Measurements from ENCODE around the gene MZB1. TPM values are rescaled to one million over a fixed set of nuclear protein-coding genes. Genes with fewer than 3 reads are reported as not detected.

The MZB1 gene, protein sequence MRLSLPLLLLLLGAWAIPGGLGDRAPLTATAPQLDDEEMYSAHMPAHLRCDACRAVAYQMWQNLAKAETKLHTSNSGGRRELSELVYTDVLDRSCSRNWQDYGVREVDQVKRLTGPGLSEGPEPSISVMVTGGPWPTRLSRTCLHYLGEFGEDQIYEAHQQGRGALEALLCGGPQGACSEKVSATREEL
- 10 to 100 TPM; 12.7 to 13.4 TPM for total RNA-seq

DNA sequence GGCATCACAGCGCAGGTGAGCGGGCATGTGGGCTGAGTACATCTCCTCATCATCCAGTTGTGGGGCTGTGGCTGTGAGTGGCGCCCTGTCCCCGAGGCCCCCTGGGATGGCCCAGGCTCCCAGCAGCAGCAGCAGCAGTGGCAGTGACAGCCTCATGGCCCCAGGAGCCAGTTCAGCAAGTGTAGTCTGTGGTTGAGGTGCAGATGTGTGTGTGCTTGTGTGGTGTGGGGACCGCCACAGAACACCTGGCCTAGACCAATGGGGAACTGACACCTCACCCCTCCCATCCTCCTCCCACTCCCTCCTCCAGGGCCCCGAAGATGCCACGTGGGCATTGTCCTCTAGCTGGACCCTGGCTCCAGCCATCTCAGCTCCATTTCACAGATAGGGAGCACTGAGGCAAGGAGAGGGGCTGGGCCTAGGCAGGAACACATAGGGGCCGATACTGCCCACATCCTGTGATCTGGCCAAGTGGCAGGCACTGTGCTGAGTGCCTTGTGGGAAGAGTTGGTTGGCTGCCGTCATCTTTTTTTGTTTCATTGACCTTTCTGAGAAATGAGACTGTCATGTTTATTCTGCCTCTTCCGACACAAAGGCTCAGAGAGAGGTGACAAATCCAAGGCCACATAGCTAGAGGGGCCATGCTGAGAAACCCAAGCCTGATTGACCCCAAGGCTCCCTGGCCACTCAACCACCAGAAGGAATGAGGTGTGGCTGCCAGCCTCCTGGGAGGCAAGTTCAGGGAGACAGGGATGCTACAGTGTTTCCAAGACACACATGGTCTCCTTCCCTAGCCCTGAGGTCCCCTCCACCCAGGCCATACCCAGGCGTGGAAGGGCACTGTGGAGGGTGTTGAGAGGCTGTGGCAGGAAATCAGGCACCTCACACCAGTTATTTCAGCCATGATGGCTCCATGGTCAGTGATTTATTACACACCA, at the start of gene MZB1:
MZB1 (minus strand) TSS at position 213 of the 938 bp plus-strand sequence; CDS start at position 156, 57 bp downstream.
- Mint-ChIP-seq H3K4me3 (peak within 1 kb of the TSS; percentile 87), H3K27me3 (no peaks in the 10 kb centered on the region), H3K36me3 (ENCODE audit: low read depth) (peaks cover 5% of the 10 kb centered on the region), H3K27ac (peak within 1 kb of the TSS; percentile 97), H3K9me3 (no peaks in the 10 kb centered on the region), H3K4me1 (peaks cover 68% of the 10 kb centered on the region)
- ChIA-PET POLR2A (interaction anchor here (1.0 kb wide), 1 partner anchor 173 kb away, joined by 4 read pairs; no protein-coding TSS in a partner anchor), CTCF (interaction anchor here (0.6 to 5.2 kb wide), 16 partner anchors 9 to 174 kb away, joined by 3 to 43 read pairs (median 4); partner anchors contain the start of genes ECSCR, MATR3, PAIP2 and SPATA24)
- peak; percentile 74 for DNase-seq

DNA sequence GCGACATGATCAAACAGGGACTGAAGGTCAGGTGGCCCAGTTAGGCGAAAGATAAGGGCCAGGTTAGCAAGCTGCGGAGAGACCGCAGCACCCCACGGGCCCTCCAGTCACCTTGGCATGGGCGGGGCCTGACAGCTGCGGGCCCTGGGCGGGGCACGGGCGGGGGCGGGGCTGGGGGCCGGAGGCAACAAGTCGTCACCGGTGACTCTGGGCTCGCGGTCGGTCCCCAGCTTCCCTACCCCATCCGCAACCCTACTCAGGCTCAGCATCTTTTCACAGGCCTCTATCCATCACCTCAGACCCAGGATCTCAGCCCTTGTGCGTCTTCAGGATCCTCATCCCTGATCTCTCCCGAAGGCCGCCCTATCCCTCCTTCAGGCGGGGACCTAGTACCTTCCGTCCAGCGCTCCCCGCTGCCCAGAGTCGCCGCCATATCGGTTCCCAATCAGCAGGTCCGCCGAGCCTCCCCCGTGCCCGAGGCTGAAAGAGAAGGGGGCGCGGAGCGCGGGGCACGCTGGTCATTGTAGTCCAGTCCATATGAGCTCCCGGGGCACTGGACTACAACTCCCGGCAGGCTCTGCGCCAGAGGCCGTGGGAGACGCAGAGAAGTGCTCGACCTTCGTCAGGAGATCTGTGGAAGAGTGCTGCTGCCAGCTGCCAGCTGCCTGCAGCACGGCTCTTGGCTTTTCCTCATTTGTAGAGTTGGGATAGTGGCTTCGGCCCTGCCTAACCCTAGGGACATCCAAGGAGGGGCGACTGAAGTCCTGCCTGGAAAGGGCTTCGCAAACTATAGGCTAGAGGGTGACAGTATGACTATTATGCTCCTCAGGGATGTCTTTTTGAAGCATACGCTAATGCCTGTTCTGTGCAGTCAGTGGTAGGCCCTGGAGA, 49.5 kb upstream of the MZB1 start, which contains the start of gene DNAJC18:
DNAJC18 (minus strand) TSS at position 513 of the 891 bp plus-strand sequence; CDS start at position 433, 80 bp downstream.
- CTCF ChIA-PET = interaction anchor here (0.5 to 6.3 kb wide), 20 partner anchors 8 to 1107 kb away, joined by 3 to 49 read pairs (median 4); partner anchors contain the start of gene STING1
- no peaks in the 10 kb centered on the region for H3K27me3 Mint-ChIP-seq
- peaks cover 59% of the 10 kb centered on the region for H3K4me1 Mint-ChIP-seq
- peaks cover 6% of the 10 kb centered on the region for H3K36me3 Mint-ChIP-seq (ENCODE audit: low read depth)
- H3K4me3 Mint-ChIP-seq = peak within 1 kb of the TSS; percentile 94
- H3K27ac Mint-ChIP-seq = peak within 1 kb of the TSS; percentile 99
- POLR2A ChIA-PET = interaction anchor here (0.6 kb wide), 1 partner anchor 1130 kb away, joined by 3 read pairs; no protein-coding TSS in a partner anchor
- no peaks in the 10 kb centered on the region for H3K9me3 Mint-ChIP-seq
- DNase-seq = peak; percentile 93

DNA sequence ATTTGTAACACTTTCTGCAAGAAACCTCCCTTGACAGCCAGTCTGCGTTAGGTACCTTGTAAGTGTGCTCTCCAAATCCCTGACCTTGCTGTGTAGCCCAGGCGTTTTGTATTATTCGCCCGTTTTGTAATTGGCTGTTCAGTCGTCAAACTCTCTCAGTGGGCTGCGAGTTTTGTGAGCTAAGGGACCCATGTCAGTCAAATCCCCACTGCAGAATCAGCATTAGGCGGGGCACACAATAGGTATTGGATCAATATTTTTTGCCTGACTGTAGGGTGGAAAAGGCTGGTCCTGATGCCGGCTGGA, 48.9 kb upstream of the MZB1 start:
- H3K4me1 Mint-ChIP-seq = peaks cover 53% of the 10 kb centered on the region
- H3K36me3 Mint-ChIP-seq (ENCODE audit: low read depth) = peaks cover 6% of the 10 kb centered on the region
- peak overlapping the region; percentile 94 for H3K4me3 Mint-ChIP-seq
- DNase-seq = no peak
- peak overlapping the region; percentile 99 for H3K27ac Mint-ChIP-seq
- CTCF ChIA-PET = interaction anchor here (0.6 to 6.3 kb wide), 17 partner anchors 9 to 1108 kb away, joined by 3 to 49 read pairs (median 4); partner anchors contain the start of genes ECSCR and STING1
- POLR2A ChIA-PET = interaction anchor here (0.6 kb wide), 2 partner anchors 58 to 1131 kb away, joined by 3 to 6 read pairs; no protein-coding TSS in a partner anchor
- no peaks in the 10 kb centered on the region for H3K27me3 Mint-ChIP-seq
- H3K9me3 Mint-ChIP-seq = no peaks in the 10 kb centered on the region

DNA sequence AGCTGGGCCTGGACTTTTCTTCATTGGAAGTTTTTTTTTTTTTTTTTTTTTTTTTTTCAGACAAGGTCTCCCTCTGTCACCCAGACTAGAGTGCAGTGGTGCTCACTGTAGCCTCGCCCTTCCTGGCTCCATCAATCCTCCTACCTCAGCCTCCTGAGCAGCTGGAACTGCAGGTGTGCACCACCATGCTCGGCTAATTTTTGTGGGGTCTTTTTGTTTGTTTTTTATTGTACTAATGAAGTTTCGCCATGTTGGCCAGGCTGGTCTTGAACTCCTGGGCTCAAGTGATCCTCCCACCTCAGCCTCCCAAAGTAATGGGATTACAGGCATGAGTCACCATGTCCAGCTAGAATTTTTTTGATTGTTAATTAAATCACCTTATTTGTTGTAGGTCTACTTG, 46.0 kb upstream of the MZB1 start:
- ChIA-PET POLR2A (interaction anchor here (0.7 kb wide), 1 partner anchor 38 kb away, joined by 6 read pairs; no protein-coding TSS in a partner anchor), CTCF (interaction anchor here (0.6 to 6.3 kb wide), 8 partner anchors 10 to 412 kb away, joined by 3 to 49 read pairs (median 4); partner anchors contain the start of gene UBE2D2)
- Mint-ChIP-seq H3K36me3 (ENCODE audit: low read depth) (peaks cover 6% of the 10 kb centered on the region), H3K9me3 (no peaks in the 10 kb centered on the region), H3K27ac (no peak overlapping the region), H3K27me3 (no peaks in the 10 kb centered on the region), H3K4me3 (no peak overlapping the region), H3K4me1 (peaks cover 30% of the 10 kb centered on the region)
- DNase-seq = no peak

DNA sequence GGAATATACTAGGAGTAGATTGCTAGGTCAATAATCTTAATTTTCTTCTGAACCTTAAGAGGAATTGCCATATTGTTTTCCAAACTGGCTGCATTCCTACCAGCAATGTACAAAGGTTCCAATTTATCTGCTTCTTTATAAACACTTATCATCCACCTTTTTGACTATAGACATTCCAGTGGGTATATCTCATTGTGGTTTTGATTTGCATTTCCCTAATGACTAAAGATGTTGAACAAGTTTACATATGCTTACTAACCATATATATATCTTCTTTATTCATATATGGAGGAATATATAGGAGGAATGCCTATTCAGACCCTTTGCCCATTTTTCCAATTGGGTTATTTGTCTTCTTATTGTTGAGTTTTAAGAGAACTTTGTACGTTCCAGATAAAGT, 42.0 kb upstream of the MZB1 start:
- Mint-ChIP-seq H3K9me3 (no peaks in the 10 kb centered on the region), H3K36me3 (ENCODE audit: low read depth) (peaks cover 6% of the 10 kb centered on the region), H3K4me1 (peaks cover 9% of the 10 kb centered on the region), H3K4me3 (no peak overlapping the region), H3K27me3 (no peaks in the 10 kb centered on the region), H3K27ac (no peak overlapping the region)
- no peak for DNase-seq
- POLR2A ChIA-PET = no interaction called here
- CTCF ChIA-PET = interaction anchor here (0.8 to 3.1 kb wide), 4 partner anchors 9 to 67 kb away, joined by 3 to 8 read pairs (median 6); no protein-coding TSS in a partner anchor

DNA sequence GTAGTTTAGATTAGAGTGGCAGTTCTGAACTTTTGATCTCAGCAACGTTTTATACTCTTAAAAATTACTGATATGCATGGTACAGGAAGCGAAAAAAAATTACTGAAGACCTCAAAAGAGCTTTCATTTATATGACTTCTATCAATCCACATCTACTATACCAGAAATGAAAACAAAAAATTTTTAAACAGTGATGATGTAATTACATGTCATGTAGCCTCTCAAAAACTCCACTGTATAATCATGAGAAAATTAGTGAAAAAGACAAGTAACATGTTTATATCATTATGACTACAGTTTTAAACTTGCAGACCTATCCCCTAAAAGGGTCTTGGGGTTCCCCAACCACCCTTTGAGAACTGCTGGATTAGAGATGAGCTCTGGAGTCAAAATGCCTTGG, 40.3 kb upstream of the MZB1 start:
- ChIA-PET POLR2A (no interaction called here), CTCF (interaction anchor here (0.6 to 3.0 kb wide), 8 partner anchors 8 to 171 kb away, joined by 3 to 15 read pairs (median 4); partner anchors contain the start of genes DNAJC18 and STING1)
- no peak for DNase-seq
- peaks cover 9% of the 10 kb centered on the region for H3K4me1 Mint-ChIP-seq
- no peaks in the 10 kb centered on the region for H3K9me3 Mint-ChIP-seq
- no peak overlapping the region for H3K4me3 Mint-ChIP-seq
- peaks cover 6% of the 10 kb centered on the region for H3K36me3 Mint-ChIP-seq (ENCODE audit: low read depth)
- H3K27me3 Mint-ChIP-seq = no peaks in the 10 kb centered on the region
- H3K27ac Mint-ChIP-seq = no peak overlapping the region

DNA sequence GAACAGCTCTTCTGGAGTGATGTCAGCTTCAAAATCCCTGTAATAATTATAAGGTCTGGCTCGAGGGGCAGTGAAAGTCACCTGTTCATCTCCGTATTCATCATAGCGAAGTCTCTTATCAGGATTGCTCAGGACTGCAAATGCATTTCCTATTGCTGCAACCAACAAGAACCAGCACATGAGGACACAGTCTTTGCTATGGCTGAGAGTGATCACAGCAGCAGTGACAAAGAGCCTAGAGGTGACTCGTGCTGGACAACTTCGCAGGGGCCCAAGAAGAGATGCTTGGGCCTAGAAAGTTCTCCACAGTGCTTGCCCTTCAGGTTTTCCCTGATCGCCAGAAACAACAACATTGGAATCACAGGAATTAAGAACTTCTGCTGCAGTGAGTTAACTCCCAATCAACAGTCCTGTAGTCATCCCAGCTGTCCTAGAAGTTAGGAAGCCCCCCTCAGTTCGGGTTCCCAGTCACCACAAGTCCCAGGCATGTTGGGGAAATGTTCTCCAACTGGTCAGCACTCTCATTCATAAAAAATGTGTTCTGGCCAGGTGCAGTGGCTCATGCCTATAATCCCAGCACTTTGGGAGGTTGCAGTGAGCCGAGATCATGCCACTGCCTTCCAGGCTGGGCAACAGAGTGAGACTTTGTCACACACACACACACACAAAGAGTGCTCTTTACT, 36.6 kb upstream of the MZB1 start:
- Mint-ChIP-seq H3K27ac (no peak overlapping the region), H3K4me1 (peaks cover 19% of the 10 kb centered on the region), H3K4me3 (no peak overlapping the region), H3K9me3 (no peaks in the 10 kb centered on the region), H3K36me3 (ENCODE audit: low read depth) (peaks cover 15% of the 10 kb centered on the region), H3K27me3 (no peaks in the 10 kb centered on the region)
- ChIA-PET POLR2A (no interaction called here), CTCF (interaction anchor here (0.5 to 9.4 kb wide), 6 partner anchors 10 to 285 kb away, joined by 3 to 170 read pairs (median 4); partner anchors contain the start of gene DNAJC18)
- DNase-seq = no peak

DNA sequence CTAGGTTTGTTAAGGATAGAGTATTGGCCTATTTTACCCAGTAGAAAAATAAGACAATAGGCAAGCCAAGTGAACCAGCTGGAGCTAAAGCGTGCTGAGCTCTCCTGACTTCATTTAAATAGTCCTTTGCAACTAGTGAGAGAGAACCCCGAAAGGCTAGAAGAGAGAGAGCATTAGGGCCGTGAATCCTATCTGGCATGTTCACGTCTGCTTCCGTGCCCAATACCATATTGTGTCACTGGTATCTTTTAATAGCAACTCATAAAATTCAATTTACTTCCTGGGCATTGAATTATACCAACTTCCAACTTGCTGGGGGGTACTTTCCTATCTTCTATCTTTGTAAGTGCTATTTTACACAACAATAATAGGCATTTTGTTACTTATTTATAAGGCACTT, 35.8 kb upstream of the MZB1 start:
- no peak for DNase-seq
- Mint-ChIP-seq H3K4me3 (no peak overlapping the region), H3K36me3 (ENCODE audit: low read depth) (peaks cover 15% of the 10 kb centered on the region)

DNA sequence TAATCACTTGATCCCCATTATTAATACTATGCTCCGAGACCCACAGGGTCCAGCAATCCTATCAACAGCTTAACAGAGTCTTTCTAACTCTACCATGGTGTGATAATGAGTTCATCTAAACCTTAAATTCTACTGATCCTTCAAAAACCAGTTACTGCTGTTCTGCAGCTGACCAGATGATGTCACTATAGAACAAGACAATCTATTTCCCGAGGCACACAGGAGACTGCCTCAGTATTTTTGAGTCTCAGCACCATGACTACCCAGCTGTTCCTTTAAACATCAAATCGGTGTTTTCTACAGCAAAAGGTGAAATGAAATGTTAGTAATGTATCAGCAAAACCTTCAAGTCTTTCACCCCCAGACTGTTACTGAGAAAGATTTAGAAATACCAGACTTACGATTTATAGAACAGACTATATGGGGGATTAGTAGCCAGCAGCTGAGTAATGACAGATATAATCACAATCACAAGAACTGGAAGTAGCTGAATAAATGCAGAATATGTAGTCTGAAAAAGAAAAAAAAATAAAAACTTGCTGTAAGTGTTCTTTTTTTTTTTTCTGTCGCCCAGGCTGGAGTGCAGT, 32.7 kb upstream of the MZB1 start:
- Mint-ChIP-seq H3K27ac (no peak overlapping the region), H3K9me3 (no peaks in the 10 kb centered on the region), H3K4me3 (no peak overlapping the region), H3K36me3 (ENCODE audit: low read depth) (peaks cover 12% of the 10 kb centered on the region), H3K4me1 (peaks cover 26% of the 10 kb centered on the region), H3K27me3 (no peaks in the 10 kb centered on the region)
- CTCF ChIA-PET = interaction anchor here (0.7 to 9.4 kb wide), 39 partner anchors 8 to 1068 kb away, joined by 3 to 170 read pairs (median 4); partner anchors contain the start of genes DNAJC18, SLC23A1, SPATA24 and STING1
- POLR2A ChIA-PET = interaction anchor here (0.6 kb wide), 1 partner anchor 76 kb away, joined by 4 read pairs; no protein-coding TSS in a partner anchor
- DNase-seq = peak; percentile 77

More for the DNA sequence above, 35.8 kb upstream of the MZB1 start:
- Mint-ChIP-seq H3K4me1 (peaks cover 19% of the 10 kb centered on the region), H3K27ac (no peak overlapping the region), H3K27me3 (no peaks in the 10 kb centered on the region), H3K9me3 (no peaks in the 10 kb centered on the region)
- ChIA-PET POLR2A (no interaction called here), CTCF (interaction anchor here (0.6 to 9.4 kb wide), 5 partner anchors 9 to 284 kb away, joined by 3 to 170 read pairs (median 5); partner anchors contain the start of gene DNAJC18)

DNA sequence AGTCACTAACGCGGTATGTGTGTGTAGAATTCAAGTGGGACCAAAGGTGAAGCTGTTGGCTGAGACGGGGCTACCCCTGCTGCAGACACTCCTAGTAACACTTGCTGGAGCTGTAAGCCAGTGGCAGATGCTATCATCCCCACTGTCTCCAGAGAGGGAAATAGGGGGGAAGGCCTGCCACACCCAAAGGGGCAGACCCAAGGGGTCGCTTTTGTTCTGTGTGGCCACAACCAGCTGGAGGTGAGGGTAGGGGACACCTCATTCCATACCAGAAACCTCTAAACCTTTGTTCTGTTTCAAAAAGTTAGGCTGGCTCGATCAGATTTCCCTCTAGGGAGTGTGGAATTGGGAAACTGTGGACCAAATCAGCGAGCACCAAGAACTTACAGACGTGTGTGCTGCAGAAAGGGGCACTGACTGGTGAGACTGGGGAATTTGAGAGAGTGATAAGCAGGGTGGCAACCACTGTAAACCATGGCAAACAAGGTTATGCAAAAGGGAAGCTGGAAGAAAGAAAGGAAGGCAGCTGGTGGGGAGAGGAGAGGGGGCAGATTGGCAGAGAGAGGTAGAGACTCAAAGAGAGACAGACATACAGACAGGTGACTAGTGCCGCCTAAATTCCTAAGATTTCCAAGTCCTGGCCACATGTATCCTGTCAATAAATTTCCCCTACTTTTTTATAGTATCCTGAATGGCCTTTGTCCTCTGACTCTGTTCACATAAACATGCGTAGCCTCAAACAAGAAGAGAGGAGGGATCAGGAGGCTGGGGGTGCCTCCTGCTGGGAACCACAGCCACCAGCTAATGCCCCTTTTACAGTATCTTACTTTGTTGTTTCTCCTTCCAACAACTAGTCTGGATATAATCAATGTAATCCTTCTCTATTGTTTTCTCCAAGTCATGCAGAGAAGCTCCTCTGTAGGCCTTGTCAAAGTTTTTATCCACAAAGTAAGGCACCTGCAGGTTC, 29.8 kb upstream of the MZB1 start:
- Mint-ChIP-seq H3K27ac (no peak overlapping the region), H3K36me3 (ENCODE audit: low read depth) (peaks cover 15% of the 10 kb centered on the region), H3K9me3 (no peaks in the 10 kb centered on the region), H3K27me3 (no peaks in the 10 kb centered on the region), H3K4me1 (peaks cover 45% of the 10 kb centered on the region), H3K4me3 (no peak overlapping the region)
- DNase-seq = no peak
- POLR2A ChIA-PET = no interaction called here
- CTCF ChIA-PET = interaction anchor here (0.8 to 9.4 kb wide), 13 partner anchors 9 to 248 kb away, joined by 3 to 170 read pairs (median 4); partner anchors contain the start of genes DNAJC18, SPATA24, STING1 and UBE2D2

All from activated CD4-positive, alpha-beta T cell treated with anti-CD3 and anti-CD28 coated beads, Interleukin-2, amount 10 ng/mL, durations not matched to agents 7 days and 5 days (primary cell).